DOHH2 (cell line): Measurements from ENCODE around the gene ZNF219.
A peak's percentile ranks its signal among the peaks of the same experiment; 100 is the strongest.

ENCODE experiments used
- H3F3A ChIP-seq: fragments of 200-600 bp; sonication (generic), shearing (Covaris generic); 2 replicates; pipeline ENCODE4 v1.6.0; 2016; ENCODE audit warnings: antibody characterized with exemption, mild to moderate bottlenecking; ENCODE audit not compliant: control insufficient read depth, insufficient read depth
- H3K27ac ChIP-seq: fragments of 200-600 bp; sonication (generic); 2 replicates; pipeline ENCODE4 v1.5.1; 2014; ENCODE audit warnings: low read depth, mild to moderate bottlenecking, low read length, moderate library complexity
- H3K27me3 ChIP-seq: fragments of 200-600 bp; sonication (generic); 2 replicates; pipeline ENCODE4 v1.6.1; 2014; ENCODE audit warnings: mild to moderate bottlenecking, low read length, mixed read lengths; ENCODE audit not compliant: control insufficient read depth
- H3K36me3 ChIP-seq: fragments of 200-600 bp; sonication (generic); 2 replicates; pipeline ENCODE4 v1.6.1; 2014; ENCODE audit warnings: mild to moderate bottlenecking, low read length, moderate library complexity, mixed read lengths; ENCODE audit not compliant: control insufficient read depth
- H3K4me1 ChIP-seq: fragments of 200-600 bp; sonication (generic); 2 replicates; pipeline ENCODE4 v1.6.1; 2014; ENCODE audit warnings: mild to moderate bottlenecking, low read length, mixed read lengths; ENCODE audit not compliant: control insufficient read depth
- H3K4me2 ChIP-seq: fragments of 200-600 bp; sonication (generic); 2 replicates; pipeline ENCODE4 v1.6.0; 2014; ENCODE audit warnings: mild to moderate bottlenecking, low read length, moderate library complexity
- H3K4me3 ChIP-seq: fragments of 200-600 bp; sonication (generic); 2 replicates; pipeline ENCODE4 v1.5.1; 2014; ENCODE audit warnings: mild to moderate bottlenecking, low read length, mixed read lengths
- H3K79me2 ChIP-seq: fragments of 200-600 bp; sonication (generic); 2 replicates; pipeline ENCODE4 v1.6.1; 2014; ENCODE audit warnings: mild to moderate bottlenecking, low read length, mixed read lengths; ENCODE audit not compliant: control insufficient read depth
- H3K9me2 ChIP-seq: fragments of 200-600 bp; sonication (generic); replicated peaks from 2 replicates; pipeline ENCODE4 v1.6.1; 2014; ENCODE audit warnings: mild to moderate bottlenecking, low read length, mixed read lengths; ENCODE audit not compliant: control insufficient read depth
- H3K9me3 ChIP-seq: fragments of 200-600 bp; sonication (generic); 2 replicates; pipeline ENCODE4 v1.6.1; 2014; ENCODE audit warnings: antibody characterized with exemption, low read length, mixed read lengths; ENCODE audit not compliant: control insufficient read depth, insufficient read depth
- H4K20me1 ChIP-seq: fragments of 200-600 bp; sonication (generic); 2 replicates; pipeline ENCODE4 v1.6.0; 2014; ENCODE audit warnings: low read depth, mild to moderate bottlenecking, antibody characterized with exemption, low read length, moderate library complexity; ENCODE audit not compliant: control insufficient read depth, insufficient read depth
- EZH2phosphoT487 ChIP-seq: fragments of 200-600 bp; sonication (generic); IDR thresholded peaks from 2 replicates; pipeline ENCODE4 v1.6.1; 2017; ENCODE audit warnings: borderline replicate concordance, mild to moderate bottlenecking, antibody characterized with exemption, low read length, moderate library complexity, mixed read lengths
- TF ChIP-seq, protein P1 (sequence below): fragments of 200-600 bp; sonication (generic); IDR thresholded peaks from one replicate; pipeline ENCODE4 v1.5.1; 2014; ENCODE audit warnings: antibody characterized with exemption, mild to moderate bottlenecking, low read depth, low read length; ENCODE audit not compliant: poor library complexity, severe bottlenecking

The ZNF219 gene

DNA sequence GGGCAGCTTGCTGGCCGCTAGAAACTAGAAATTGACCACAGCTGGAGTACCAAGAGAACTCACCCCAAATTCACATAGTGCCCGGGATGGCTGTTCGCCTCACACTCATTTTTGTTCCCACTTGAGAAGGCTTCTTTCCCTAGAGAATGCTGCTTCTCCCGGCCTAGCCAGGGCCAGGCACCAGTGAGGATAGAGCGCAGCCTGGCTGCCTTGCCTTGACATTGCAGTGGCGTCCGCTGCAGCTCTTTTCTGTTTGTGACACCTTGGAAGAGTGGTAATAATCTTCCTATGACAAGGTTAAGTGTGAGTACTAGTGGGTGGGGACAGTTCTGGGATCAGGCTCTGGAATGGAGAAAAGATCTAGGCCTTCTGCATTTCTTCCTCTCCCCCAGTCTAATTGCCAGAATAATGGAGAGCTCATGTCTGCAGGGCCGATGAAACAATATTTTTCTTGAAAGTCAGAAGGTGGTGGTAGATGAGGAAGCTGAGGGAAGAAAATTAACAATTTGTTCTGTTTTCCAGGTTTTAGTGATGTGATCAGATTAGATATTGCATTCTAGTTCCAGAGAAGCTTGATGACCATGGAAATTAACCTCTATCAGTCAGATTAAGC, 6.1 kb upstream of the ZNF219 start:
- Histone ChIP-seq H3K9me2 (no peaks in the 10 kb centered on the region), H3K27me3 (no peaks in the 10 kb centered on the region), H4K20me1 (no peaks in the 10 kb centered on the region), H3K27ac (peak overlapping the region; percentile 75), H3K4me2 (peak overlapping the region; percentile 78), H3K4me3 (peak overlapping the region; percentile 90), H3K4me1 (peaks cover 40% of the 10 kb centered on the region), H3K79me2 (peaks cover 16% of the 10 kb centered on the region), H3K36me3 (peaks cover 5% of the 10 kb centered on the region), H3F3A (0 out of 2 replicates have a peak, but pooled peaks cover 2% of the 10 kb centered on the region), H3K9me3 (no peaks in the 10 kb centered on the region)
- TF ChIP-seq EZH2phosphoT487, result no peak
- TF ChIP-seq, protein P1, sequence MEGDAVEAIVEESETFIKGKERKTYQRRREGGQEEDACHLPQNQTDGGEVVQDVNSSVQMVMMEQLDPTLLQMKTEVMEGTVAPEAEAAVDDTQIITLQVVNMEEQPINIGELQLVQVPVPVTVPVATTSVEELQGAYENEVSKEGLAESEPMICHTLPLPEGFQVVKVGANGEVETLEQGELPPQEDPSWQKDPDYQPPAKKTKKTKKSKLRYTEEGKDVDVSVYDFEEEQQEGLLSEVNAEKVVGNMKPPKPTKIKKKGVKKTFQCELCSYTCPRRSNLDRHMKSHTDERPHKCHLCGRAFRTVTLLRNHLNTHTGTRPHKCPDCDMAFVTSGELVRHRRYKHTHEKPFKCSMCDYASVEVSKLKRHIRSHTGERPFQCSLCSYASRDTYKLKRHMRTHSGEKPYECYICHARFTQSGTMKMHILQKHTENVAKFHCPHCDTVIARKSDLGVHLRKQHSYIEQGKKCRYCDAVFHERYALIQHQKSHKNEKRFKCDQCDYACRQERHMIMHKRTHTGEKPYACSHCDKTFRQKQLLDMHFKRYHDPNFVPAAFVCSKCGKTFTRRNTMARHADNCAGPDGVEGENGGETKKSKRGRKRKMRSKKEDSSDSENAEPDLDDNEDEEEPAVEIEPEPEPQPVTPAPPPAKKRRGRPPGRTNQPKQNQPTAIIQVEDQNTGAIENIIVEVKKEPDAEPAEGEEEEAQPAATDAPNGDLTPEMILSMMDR, result peak; percentile 98

- H3K27me3 ChIP-seq, result 0 out of 2 replicates have a peak, but pooled peaks cover under 1% of the 10 kb centered on the region
- H3K9me3 ChIP-seq, result no peaks in the 10 kb centered on the region
- peaks cover 42% of the 10 kb centered on the region for H3K4me1 ChIP-seq
- H3F3A ChIP-seq, result 0 out of 2 replicates have a peak, but pooled peaks cover 2% of the 10 kb centered on the region
- TF ChIP-seq EZH2phosphoT487, result no peak
- TF ChIP-seq, protein P1, result peak; percentile 59
- peak overlapping the region; percentile 90 for H3K4me3 ChIP-seq
- H3K36me3 ChIP-seq, result peaks cover 5% of the 10 kb centered on the region
- peak overlapping the region; percentile 78 for H3K4me2 ChIP-seq
- H3K27ac ChIP-seq, result peak overlapping the region; percentile 75
- peaks cover 16% of the 10 kb centered on the region for H3K79me2 ChIP-seq
- no peaks in the 10 kb centered on the region for H4K20me1 ChIP-seq
- no peaks in the 10 kb centered on the region for H3K9me2 ChIP-seq
Measured at GRCh38 chr14:21103710-21104447, 5.4 kb upstream of the ZNF219 start.

DNA sequence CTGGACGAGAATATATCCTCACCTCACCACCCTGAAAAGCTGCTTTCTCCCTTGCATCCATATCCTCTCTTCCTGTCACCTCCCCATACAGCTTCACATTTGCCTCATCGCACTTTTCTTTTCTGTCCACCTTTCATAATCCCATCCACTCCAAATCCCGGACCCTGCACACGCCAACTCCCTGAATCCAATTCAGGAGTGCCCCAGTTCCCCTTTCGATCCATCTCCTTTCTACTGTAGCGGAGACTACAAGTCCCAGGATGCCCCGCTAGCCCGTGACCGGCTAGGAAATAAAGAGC, 4.9 kb upstream of the ZNF219 start:
- no peaks in the 10 kb centered on the region for H4K20me1 ChIP-seq
- H3K27ac ChIP-seq, result peak overlapping the region; percentile 75
- H3K4me2 ChIP-seq, result peak overlapping the region; percentile 78
- H3K36me3 ChIP-seq, result peaks cover 5% of the 10 kb centered on the region
- H3K4me3 ChIP-seq, result peak overlapping the region; percentile 90
- peaks cover 4% of the 10 kb centered on the region; the same call in 1 of the 2 replicates for H3K27me3 ChIP-seq
- TF ChIP-seq, protein P1, result no peak
- TF ChIP-seq EZH2phosphoT487, result no peak
- peaks cover 42% of the 10 kb centered on the region for H3K4me1 ChIP-seq
- peaks cover 16% of the 10 kb centered on the region for H3K79me2 ChIP-seq
- H3F3A ChIP-seq, result 0 out of 2 replicates have a peak, but pooled peaks cover 2% of the 10 kb centered on the region
- no peaks in the 10 kb centered on the region for H3K9me2 ChIP-seq
- H3K9me3 ChIP-seq, result no peaks in the 10 kb centered on the region
